HG02981 (cell line): Measurements from ENCODE around the gene LEFTY2.
"Not testable (repeated sequence)": the region's sequence is repeated elsewhere in the genome, so short reads cannot be mapped to it uniquely, and the experiment has no call there.

Experiments used
- ATAC-seq: cut with Tn5 transposase; IDR thresholded peaks from one replicate; pipeline ENCODE4 v1.9.1; 2021; ENCODE audit warnings: mild to moderate bottlenecking, moderate library complexity; ENCODE audit not compliant: unreplicated experiment

Gene LEFTY2

GRCh38 chr1:225941187-225941941 is at the start of gene LEFTY2:
LEFTY2 (minus strand) TSS chr1:225941220; CDS start chr1:225941140, 80 bp downstream.
- no peak for ATAC-seq

GRCh38 chr1:225987491-225988316 is 46.7 kb upstream of the LEFTY2 start:
- ATAC-seq: no peak

- ATAC-seq: no peak
Observed at GRCh38 chr1:225981714-225982113, 40.7 kb upstream of the LEFTY2 start.

DNA sequence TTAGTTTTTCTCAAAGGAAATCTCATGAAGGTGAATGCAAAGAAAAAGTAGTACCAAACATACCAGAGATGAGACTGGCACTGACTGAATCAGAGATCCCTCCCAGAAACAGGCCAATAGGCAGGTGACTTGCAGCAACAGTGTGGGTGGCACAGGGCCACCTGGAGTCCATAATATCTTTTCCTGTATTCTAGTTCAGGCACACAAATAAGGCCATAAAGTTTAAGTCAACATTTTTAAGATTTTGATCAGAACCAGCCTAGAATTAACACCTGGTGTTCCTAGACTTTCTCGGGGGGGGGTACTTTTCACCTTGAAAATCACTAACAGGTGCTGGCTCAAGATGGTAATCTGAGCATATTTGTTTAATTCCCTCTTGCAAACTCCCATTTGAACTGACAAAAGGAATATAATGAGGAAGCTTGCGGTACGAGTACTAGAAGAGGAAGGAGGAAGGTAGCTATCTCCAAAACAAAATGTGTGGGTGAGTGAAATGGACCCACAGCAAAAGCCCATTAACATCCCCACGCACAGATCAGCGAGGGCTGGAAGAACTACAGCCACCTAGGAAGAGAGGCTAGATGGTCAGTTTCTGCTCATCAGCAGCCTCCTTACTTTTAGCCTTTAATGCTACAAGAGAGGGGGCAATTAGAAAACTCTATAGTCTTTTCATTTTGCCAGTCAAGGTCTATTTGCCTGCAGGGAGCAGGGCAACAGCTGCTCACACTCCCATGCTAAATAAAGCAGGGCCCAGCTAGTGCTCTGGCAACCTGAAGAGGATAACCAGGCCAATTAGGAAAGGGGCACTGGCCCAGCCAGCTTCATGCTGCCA is 39.2 kb upstream of the LEFTY2 start:
- no peak for ATAC-seq

GRCh38 chr1:225979421-225979820 is 38.4 kb upstream of the LEFTY2 start:
- ATAC-seq: no peak

DNA sequence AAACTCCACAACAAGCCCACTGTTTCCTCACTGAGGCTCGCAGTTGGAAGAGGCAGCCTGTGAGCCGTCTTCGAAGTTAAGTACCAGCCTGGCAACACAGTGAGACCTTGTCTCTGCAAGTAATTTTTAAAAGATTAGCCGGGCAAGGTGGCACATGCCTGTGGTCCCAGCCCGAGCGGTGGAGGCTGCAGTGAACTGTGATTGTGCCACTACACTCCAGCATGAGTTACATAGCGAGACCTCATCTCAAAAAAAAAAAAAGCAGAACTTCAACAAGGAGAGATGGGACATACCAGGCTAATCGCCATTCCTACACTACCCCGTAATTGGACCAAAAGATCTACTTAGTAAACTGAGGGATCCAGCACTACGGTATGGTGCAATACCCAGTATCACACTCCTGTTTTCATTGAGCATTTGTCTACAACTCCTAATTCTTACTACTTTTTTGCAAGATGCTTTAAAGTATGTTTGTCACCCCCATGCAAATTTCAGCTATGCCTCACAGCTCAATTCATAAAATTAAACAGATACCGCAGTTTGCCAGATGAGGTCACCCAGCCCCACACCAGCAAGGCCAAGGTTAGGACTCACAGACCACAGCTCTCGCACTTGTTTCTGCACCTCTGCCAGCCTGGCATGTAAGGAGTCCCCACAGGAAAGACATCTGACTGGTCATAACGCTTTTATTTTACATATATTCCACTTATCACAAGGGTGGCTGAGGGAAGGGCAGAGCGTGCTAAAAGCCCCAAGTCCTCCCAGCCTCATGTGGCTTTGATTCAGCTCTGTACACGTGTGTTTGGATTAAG is 37.1 kb upstream of the LEFTY2 start:
- ATAC-seq: peak; percentile 65

- not testable (repeated sequence) for ATAC-seq
Observed at GRCh38 chr1:225975146-225975545, 34.1 kb upstream of the LEFTY2 start.

DNA sequence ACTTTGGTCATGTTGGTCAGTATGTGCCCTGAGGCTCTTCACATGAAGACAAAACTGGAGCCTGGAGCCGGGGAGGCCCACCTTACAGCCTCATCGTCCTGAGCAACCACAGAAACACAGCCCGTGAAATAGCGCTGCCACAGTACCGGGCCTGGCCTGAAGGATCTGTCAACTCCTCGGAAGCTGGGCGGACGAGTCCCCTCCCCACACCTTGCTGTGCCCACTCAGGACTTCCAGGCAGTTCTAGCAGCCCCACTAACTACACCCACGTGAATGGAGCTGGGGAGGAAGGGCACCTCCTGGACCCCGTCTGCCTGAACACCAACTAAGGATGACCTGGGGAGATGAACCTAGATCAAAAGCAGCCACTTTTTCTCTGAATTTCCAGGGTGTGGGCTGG is 33.4 kb upstream of the LEFTY2 start:
- no peak for ATAC-seq

GRCh38 chr1:225973158-225973557 is 32.1 kb upstream of the LEFTY2 start:
- no peak for ATAC-seq

DNA sequence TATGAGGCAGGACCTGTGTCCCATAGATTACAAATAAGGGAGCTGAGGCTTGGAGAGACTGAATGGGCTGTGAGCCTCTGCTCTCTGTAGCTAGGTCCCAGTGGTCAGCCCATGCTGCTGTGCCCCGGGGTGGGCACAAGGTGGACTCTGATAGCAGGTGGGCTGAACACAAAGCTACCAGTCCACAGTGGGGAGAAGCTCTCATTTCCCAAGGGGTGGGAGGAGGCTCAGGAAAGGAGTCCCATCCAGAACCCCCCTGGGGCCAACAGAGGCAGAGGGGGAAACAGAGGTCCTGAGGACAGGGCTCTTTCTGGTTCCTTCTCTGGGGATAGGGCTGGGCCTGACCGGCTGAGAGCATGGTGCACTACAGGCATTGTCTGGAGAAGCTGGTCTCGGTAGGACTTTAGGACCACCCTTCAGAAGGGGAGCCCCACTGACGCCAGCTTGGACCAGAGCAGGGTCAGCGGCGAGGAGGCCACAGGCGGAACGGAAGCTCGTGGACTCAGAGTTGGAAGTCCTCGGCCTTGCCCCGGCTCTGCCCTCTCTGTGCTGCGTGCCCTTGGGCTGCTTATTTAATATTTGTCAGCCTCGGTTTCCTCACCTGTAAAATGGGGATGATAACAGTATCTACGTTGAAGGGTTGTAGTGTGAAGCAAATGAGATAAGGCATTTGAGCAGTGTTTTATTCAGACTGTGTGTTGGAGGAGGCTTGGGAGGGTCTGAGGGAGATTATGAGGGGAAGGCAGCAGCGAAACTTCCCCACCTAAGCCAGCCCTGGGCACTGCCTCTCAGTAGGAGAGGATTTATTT is 31.5 kb upstream of the LEFTY2 start:
- ATAC-seq: no peak

DNA sequence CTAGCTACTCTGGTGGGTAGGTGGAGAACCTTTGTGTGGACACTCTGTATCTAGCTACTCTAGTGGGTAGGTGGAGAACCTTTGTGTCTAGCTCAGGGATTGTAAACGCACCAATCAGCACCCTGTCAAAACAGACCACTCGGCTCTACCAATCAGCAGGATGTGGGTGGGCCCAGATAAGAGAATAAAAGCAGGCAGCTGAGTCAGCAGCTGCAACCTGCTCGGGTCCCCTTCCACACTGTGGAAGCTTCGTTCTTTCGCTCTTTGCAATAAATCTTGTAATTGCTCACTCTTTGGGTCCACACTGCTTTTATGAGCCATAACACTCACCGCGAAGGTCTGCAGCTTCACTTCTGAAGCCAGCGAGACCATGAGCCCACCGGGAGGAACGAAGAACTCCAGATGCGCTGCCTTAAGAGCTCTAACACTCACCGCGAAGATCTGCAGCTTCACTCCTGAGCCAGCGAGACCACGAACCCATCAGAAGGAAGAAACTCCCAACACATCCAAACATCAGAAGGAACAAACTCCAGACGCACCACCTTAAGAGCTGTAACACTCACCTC is 29.7 kb upstream of the LEFTY2 start:
- not testable (repeated sequence) for ATAC-seq

GRCh38 chr1:225969751-225970150 is 28.7 kb upstream of the LEFTY2 start:
- not testable (repeated sequence) for ATAC-seq

- no peak for ATAC-seq
Observed at GRCh38 chr1:225965231-225965630, 24.2 kb upstream of the LEFTY2 start.

DNA sequence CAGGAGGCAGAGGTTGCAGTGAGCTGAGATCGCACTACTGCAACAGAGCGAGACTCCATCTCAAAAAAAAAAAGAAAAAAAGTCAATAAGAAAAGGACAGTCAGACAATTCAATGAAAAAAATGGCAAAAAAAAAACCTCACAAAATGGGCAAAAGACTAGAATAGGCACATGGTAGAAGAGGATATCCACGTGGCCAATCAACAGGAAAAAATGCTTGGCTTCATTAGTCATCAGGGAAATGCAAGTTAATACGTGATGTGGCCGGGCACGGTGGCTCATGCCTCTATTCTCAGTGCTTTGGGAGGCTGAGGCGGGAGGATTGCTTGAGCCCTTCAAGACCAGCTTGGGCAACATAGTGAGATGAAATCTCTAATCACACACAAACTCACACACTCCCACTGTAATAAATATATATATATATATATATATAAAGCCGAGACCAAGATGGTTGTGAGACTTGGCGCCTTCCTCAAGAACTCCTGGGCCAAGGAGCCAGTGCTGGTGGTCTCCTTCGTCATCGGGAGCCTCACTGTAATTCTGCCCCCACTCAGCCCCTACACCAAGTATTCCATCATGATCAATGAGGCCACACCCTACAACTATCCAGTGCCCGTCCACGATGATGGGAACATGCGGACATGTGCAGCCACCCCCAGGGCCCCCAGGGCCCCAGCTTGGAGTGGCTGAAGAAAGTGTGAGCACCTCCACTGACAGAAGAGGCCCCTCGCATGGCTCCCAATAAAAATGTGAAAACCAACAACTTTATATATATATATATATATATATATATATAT is 22.9 kb upstream of the LEFTY2 start:
- no peak for ATAC-seq

GRCh38 chr1:225962440-225962975 is 21.5 kb upstream of the LEFTY2 start:
- peak; percentile 90 for ATAC-seq

DNA sequence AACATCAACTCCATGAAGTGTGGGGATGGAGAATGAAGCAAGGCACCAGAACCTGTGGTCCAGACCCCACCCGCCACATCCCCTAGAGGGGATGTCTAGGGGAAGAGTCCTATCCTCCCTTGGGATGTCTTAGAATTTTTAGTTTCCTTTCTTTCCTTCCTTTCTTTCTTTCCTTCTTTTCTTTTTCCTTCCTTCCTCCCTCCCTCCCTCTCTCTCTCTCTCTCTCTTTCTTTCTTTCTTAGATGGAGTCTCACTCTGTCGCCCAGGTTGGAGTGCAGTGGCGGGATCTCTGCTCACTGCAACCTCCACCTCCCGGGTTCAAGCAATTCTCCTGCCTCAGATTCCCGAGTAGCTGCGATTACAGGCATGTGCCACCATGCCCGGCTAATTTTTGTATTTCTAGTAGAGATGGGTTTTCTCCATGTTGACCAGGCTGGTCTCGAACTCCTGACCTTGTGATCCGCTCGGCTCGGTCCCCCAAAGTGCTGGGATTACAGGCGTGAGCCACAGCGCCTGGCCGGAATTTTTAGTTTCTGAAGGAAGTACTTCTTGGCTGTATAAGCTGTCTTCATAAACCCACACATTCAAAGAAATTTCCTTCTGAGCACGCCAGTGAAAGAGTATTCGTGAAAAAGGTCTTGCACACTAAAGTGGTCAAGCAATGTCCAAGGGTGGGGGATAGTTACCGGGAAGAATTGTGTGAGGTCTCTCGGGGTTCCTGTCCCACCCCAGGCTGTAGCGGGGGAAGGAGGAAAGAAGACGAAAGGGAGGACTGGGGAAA is 20.8 kb upstream of the LEFTY2 start:
- no peak for ATAC-seq

DNA sequence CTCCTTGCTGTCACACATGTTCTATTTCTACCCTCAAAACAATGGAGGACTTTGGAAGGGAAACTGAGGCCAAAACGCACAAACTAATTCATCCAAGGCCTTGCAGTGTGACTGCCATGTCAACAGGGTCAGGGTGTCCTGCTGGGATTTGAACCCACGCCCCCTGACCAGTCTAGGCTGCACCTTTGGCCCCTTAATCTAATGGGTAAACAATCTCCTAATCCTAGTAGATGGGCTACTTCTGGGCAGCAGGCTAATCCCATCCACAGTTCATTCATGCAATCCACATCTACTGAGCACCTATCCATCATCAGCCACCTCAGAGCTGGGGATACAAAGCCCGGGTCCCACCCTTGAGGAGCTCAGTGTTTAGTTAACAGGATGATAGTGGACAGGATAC is 17.0 kb upstream of the LEFTY2 start:
- ATAC-seq: no peak
